Measurements from ENCODE around the gene TM7SF2.

Gene TM7SF2

DNA sequence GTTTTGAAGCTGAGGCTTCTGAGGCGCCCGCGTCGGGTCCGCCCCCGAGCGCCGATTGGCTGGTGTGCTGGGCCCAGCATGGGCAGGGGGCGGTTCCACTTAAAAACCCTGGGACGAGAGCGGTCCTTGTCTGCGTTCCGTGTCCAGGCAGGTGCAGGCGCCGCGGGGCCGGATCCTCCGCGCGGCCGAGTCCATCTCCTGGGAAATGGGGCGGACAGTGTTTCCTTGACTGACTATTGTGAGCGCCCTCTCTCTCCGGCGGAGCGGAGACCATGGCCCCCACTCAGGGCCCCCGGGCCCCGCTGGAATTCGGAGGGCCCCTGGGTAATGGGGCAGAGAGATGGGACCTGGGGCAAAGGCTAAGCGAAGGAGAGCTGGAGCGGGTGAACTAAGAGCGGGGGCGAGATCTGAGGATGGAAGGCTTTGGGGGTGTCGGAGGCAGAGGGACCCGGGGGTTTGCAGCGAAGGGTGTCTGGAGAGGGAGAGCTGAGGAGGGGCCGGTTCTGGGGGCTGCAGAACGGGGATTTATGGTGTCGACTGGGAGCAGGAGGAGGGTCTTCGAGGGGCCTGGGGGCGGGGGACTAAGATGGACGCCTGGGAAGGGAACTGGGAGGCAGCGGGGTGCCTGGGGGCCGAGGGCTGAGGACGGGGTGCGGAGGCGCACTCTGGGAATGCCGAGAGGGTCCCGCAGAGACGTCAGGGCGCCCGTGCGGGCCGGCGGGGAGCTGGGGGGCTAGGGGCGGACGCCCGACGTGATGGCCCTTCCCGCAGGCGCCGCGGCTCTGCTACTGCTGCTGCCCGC is at the start of gene TM7SF2:
TM7SF2 (plus strand) TSS at position 129 of the 802 bp plus-strand sequence; CDS start at position 273, 144 bp downstream.
- DNase-seq (ENCODE audit: low spot score): peak; percentile 96

GRCh38 chr11:65063532-65063931 is 48.1 kb upstream of the TM7SF2 start:
- no peak for DNase-seq (ENCODE audit: low spot score)

GRCh38 chr11:65064847-65065240 is 46.8 kb upstream of the TM7SF2 start:
- no peak for DNase-seq (ENCODE audit: low spot score)

DNA sequence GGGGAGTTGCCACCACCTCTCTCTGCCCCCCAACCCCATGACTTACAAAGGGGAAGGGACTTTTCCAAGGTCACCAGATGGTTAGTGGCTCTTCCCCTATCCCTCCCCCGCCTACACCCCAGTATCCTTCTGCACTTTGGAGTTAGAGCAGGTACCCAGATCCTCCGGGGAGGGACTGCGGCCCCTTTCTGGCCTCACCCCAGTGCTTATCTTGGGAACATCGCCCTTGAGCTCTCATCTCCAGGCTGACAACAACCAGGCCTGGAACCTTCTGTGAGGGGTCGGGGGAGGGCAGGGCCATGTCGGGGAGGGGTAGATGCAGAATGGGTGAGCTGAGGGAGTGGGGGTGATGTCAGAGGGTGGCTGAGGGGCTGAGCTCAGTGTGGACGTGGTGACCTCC is 45.8 kb upstream of the TM7SF2 start:
- DNase-seq (ENCODE audit: low spot score): no peak

GRCh38 chr11:65066315-65066714 is 45.4 kb upstream of the TM7SF2 start:
- no peak for DNase-seq (ENCODE audit: low spot score)

- no peak for DNase-seq (ENCODE audit: low spot score)
Observed at GRCh38 chr11:65066805-65067291, 44.8 kb upstream of the TM7SF2 start.

- DNase-seq (ENCODE audit: low spot score): no peak
Observed at GRCh38 chr11:65067446-65067845, 44.2 kb upstream of the TM7SF2 start.

DNA sequence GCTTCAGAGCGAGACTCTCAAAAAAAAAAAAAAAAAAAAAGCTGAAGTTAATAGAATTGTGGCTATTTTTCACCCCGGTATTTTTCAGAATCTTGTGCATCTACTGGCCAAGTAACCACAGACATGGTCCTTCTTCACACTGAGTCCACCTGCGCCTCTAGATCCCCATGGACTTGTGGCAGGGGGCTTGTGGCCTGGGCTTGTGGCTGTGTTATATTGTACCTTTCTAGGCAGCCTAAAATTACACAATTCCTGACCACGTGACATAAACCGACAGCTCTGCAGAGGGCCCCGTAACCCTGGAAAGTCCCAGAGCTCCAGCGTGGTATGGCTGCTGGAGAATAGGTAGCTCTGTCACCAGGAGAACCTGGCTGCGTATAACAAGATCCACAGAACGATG is 42.5 kb upstream of the TM7SF2 start:
- no peak for DNase-seq (ENCODE audit: low spot score)

- DNase-seq (ENCODE audit: low spot score): no peak
Observed at GRCh38 chr11:65071907-65072630, 39.6 kb upstream of the TM7SF2 start.

GRCh38 chr11:65072631-65072966 is 39.1 kb upstream of the TM7SF2 start:
- DNase-seq (ENCODE audit: low spot score): no peak

- no peak for DNase-seq (ENCODE audit: low spot score)
Observed at GRCh38 chr11:65077451-65077850, 34.2 kb upstream of the TM7SF2 start.

DNA sequence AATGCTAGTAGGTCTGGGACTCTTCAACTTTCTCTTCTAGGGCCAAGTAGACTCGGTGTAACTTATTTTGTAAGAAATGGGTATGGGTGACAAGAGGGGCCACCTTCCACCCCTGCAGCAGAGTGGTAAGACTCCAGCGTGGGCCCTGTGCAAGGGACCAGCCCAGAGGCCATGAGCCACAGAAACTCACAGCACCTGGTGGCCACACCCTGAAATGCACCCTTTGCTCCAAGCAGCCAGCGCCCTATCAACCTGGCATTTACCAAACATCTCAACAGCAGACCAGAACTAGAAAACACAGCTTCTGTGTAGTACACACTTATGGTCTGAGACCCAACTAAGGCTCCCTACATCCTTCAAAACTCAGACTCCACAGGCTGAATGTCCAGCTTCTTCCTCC is 33.5 kb upstream of the TM7SF2 start:
- peak; percentile 43 for DNase-seq (ENCODE audit: low spot score)

DNA sequence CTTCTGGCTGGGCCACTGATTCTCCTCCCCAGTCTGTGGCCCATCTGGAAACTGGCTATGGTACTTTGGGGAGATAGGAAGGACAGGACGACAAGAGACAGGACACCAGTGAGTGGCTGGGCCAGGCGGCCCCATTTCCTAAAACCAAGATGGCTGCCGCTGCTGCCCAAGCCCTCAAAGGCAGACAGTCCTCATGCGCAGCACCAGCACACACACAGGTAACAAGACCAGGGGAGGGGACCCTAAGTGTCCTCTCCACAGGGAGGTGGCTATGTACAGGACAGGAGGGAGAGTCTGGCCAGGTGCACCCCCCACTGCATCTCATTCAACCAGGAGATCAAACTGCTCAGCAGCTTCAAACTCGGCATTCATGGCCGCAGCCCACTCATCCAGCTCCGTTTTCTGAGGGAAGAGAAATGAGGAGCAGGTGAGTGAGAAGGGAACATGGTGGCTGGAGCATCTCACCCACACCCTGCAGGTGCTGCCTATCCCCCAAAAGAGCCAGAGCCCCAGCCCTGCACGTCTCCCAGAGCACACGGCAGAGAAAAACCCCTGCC is 32.8 kb upstream of the TM7SF2 start:
- no peak for DNase-seq (ENCODE audit: low spot score)

DNA sequence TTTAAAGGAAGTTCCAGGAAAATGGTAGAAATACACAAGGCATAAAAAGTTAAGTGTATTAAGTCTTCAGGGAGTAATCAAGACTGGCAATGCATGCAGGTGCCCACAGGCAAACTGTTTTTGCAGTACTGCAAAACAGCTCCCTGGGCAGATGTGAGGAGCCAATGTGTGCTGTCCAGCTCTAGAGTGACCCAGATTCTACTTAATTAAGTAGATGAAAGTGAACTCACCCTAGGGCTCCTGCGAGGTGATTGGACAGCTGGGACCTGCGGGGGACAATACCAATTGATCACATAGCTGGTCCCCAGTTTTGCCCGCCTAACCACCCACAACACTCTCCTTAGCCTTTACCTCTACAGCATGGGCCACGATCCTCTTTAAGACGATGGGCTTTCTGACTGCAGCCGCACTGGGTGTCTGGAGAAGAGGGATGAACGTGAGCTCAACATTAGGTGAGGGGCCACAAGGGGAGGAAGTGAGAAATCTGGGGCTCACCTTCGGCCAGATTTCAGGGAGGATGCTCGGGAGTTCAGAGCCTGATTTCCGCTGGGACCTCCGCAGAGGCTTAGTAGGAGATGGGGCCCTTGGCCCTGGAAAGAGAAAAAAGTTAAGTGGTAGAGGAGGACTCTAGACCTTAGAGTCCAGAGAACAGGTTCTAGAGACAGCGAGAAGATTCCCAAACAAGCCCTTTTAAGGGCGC is 28.4 kb upstream of the TM7SF2 start:
- DNase-seq (ENCODE audit: low spot score): no peak

- DNase-seq (ENCODE audit: low spot score): peak; percentile 97
Observed at GRCh38 chr11:65083834-65084597, 27.7 kb upstream of the TM7SF2 start, which contains the start of the genes CDCA5 and ZFPL1. Gene CDCA5 (minus strand): TSS chr11:65084040. CDS start chr11:65083978, 62 bp downstream. Gene ZFPL1 (plus strand): TSS chr11:65084222. CDS start chr11:65084699, 477 bp downstream.

- no peak for DNase-seq (ENCODE audit: low spot score)
Observed at GRCh38 chr11:65084598-65085375, 26.9 kb upstream of the TM7SF2 start.

DNA sequence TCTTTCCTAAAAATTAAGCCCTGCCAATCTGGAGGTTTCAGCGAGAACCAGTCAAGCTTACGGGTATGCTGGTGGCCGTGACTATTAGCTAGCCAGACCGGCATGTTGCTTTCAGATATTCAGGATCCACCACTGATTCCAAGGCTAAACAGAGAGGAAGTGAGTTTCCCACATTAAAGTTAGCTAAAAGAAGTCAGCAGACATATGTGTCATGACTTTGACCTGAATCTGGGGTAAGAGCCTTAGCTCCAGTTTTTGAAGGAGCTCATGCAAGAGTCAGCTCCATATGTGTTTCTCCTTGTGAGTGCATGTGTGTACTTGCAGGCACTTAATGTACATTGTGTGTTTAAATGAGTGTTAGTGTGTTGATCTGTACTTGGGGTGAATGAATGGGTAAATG is 26.2 kb upstream of the TM7SF2 start:
- no peak for DNase-seq (ENCODE audit: low spot score)

GRCh38 chr11:65086809-65087208 is 24.9 kb upstream of the TM7SF2 start:
- DNase-seq (ENCODE audit: low spot score): no peak

GRCh38 chr11:65087216-65087615 is 24.5 kb upstream of the TM7SF2 start:
- DNase-seq (ENCODE audit: low spot score): no peak

GRCh38 chr11:65087827-65088226 is 23.8 kb upstream of the TM7SF2 start:
- no peak for DNase-seq (ENCODE audit: low spot score)

DNA sequence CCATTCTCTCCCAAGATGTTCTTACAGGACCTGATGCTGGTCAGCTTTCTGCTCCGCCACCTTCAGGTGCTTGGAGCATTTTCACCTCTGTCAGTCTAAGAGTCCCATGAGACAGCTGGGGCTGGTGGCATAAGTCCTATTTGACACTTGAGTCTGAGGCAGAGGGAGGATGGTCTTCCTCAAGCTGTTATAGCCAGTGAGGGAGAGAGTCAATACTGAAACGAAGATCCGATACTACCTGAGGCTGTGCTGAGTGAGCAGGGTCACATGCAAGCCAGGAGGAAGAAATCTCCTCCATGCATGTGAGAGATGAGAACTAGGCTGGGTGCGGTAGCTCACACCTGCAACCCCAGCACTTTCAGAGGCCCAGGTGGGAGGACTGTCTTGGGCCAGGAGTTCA is 22.1 kb upstream of the TM7SF2 start:
- DNase-seq (ENCODE audit: low spot score): no peak

Data from LoVo (cell line).